Epithelial cell of esophagus (primary cell): ENCODE data around the gene FAM32A.

Experiments used
- DNase-seq: peaks from one replicate; pipeline ENCODE4 v3.0.0; 2010; ENCODE audit warnings: low read depth
- H3K4me3 ChIP-seq: 2 replicates; pipeline ENCODE4 v1.5.1; 2011; ENCODE audit warnings: mild to moderate bottlenecking, low read length, control low read depth
- TF ChIP-seq, protein P1 (sequence below): IDR thresholded peaks from 2 replicates; pipeline ENCODE4 v1.5.1; 2011; ENCODE audit warnings: low read depth, mild to moderate bottlenecking, low read length, control low read depth, inconsistent platforms; ENCODE audit not compliant: insufficient read depth; ENCODE audit errors: missing control alignments

Gene FAM32A

DNA sequence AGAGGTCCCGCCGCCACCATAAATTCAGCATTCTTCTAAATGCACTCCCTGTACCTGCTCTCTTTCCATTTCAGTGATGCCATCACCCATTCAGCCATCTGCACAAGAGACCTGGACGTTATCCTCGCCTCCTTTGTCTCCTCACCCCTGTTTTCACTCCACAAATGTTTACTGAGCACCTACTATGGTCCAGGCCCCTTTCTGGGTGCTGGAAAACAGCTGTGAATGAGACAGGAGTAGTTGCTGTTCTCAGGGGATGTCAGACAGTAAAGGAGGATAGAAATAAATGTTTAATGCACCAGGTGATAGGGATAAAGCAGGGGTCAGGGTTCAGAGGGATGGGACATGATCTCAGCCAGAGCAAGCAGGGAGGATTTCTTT lies 15.8 kb downstream of the FAM32A start:
- TF ChIP-seq, protein P1, sequence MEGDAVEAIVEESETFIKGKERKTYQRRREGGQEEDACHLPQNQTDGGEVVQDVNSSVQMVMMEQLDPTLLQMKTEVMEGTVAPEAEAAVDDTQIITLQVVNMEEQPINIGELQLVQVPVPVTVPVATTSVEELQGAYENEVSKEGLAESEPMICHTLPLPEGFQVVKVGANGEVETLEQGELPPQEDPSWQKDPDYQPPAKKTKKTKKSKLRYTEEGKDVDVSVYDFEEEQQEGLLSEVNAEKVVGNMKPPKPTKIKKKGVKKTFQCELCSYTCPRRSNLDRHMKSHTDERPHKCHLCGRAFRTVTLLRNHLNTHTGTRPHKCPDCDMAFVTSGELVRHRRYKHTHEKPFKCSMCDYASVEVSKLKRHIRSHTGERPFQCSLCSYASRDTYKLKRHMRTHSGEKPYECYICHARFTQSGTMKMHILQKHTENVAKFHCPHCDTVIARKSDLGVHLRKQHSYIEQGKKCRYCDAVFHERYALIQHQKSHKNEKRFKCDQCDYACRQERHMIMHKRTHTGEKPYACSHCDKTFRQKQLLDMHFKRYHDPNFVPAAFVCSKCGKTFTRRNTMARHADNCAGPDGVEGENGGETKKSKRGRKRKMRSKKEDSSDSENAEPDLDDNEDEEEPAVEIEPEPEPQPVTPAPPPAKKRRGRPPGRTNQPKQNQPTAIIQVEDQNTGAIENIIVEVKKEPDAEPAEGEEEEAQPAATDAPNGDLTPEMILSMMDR = no peak
- no peak overlapping the region for H3K4me3 ChIP-seq
- DNase-seq = no peak

DNA sequence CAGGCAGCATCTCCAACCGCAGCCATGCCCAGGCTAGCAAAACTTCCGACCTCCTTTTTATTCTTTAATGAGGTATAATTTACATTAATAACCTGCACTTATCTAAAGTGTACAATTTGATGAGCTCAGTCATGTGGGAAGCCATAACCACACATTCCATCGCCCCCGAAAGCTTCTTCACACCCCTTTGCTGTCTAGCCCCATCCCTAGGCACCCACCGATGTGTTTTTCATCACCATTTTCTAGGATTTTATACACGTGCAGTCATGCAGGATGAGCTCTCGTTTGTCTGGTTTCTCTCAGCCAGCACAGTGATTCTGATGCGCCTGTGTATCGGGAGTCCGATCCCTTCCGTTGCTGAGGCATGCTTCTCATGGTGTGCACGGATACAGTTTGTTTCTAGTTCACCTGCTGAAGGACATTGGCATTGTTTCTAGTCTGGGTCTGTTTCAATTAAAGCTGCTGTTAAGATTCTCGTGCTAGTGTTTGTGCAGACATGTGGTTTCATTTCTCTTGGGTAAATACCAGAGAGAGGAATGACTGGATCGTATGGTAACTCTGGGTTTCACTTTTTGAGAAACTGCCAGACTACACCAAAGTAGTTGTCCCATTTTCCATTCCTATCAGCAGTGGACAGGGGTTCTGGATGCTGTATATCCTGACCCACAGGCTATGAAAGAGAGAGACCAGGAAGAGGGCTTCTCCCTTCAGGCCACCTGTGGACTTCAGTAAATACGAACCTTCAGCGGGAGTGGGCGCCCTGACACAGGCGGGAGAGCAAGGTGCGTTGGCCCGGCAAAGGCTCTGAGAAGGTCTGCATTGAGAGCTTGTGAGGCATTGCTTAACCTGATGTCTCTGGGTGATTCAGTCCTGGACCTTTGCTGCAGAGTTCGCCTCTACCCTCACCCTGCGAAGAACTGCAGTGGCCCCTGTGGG lies 17.4 kb downstream of the FAM32A start:
- TF ChIP-seq, protein P1 = no peak
- no peak overlapping the region for H3K4me3 ChIP-seq
- no peak for DNase-seq

DNA sequence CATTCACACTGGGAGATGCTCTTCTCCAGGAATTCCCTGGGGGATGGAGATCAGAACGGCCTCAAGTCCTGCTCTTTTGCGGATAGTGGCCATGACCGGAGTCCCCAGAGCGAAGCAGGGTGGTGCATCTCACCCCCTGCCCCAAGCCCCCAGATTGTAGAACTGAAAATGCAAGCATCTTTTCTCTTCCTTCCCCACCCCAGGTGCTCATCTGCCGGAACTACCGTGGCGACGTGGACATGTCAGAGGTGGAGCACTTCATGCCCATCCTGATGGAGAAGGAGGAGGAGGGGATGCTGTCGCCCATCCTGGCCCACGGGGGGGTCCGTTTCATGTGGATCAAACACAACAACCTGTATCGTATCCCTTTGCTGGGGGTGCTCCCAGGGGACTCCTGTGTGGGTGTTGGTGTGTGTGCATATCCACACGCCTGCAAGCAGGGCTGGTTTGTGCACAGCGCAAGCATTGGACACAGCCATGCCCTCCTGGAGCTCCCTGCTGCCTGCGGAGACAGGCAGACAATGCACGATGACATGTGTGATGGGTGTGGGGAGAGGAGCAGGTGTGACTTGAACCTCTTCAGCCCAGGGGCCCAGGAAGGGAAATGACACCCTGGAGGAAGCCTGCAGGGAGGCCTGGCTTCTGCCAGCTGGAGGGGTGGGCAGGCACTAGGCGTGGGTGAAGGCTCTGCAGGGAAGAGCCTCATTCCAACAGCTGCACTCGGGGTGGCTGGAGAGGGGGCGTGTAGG lies 18.2 kb downstream of the FAM32A start:
- no peak for DNase-seq
- TF ChIP-seq, protein P1 = no peak
- H3K4me3 ChIP-seq = no peak overlapping the region

DNA sequence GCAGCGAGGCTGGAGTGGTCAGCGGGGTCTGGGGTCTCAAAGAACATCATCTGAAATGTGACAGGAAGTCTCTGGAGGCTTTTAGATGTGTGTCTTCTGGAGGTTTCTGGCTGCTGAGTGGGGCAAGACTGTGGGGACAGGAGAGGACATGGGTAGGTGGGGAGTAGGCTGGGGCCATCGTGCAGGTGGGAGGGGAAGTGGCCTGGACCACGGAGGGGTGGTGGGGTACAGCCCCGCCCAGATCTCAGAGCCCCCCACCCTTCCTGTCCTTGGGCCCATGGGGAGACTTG lies 18.7 kb downstream of the FAM32A start:
- no peak overlapping the region for H3K4me3 ChIP-seq
- no peak for DNase-seq
- TF ChIP-seq, protein P1 = no peak

DNA sequence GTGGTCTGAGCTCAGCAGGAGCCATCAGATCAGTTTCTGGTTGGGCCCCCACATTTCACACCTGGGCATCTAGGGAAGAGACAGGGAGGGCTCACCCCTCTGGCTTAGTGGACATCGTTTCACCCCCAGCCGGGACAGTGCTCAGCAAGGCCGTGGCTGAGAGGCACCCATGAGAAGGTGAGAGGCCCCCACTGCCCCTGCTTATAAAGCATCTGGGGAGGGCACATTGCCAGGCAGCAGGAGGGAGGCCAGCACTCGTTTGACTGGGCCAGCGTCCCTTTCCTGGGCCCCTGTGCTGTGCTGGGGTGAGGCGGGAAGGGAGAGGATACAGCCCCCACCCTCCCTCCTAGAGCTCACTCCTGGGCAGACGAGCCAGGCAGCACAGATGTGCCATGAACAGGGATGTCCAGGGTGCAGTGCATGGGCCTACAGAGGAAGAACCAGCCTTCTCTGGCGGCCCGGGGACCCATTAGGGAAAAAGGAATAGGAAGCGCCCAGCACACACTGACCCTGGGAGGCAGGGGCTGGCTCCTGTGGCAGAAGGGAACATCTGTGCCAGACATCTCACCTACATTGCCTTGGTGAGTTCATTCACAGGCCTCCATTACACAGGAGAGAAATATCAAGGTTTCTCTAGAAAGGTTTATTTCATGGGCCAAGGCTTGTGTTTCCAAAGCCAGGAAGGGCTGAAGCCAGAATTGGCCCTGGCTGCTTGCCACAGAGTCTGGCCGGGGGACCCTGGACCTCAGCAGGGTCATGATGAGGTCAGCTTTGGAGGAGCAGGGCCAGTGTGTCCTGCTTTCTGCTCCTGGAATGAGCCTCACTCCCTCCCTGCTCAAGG lies 20.2 kb downstream of the FAM32A start:
- TF ChIP-seq, protein P1 = no peak
- no peak overlapping the region for H3K4me3 ChIP-seq
- DNase-seq = no peak

DNA sequence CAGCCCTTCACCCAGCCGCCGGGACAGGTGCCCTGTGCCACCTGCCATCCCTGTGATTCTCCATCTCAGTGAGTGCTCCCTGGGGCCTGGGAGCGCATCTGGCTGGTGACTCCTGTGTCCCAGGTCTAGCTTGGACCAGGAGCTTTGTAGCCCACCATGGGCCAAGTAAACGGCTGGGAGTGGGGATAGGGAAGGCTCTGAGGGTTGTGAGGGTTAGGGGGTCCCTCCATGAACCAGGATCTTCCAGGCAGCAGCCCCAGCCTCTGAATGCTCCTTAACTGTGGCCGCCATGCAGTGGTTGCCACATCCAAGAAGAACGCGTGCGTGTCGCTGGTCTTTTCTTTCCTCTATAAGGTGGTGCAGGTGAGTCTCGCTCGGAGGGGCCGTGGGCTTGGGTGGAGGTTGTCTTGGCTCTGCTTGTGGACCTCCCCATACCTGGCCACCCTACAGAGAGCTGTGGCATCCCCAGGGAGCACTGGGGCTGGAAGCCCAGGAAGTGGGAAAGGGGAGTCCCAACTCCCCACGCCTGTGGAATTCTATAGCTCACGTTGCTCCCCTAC lies 20.9 kb downstream of the FAM32A start:
- H3K4me3 ChIP-seq = no peak overlapping the region
- no peak for DNase-seq

More for the DNA sequence above, 20.9 kb downstream of the FAM32A start:
- TF ChIP-seq, protein P1 = no peak
